GM12878 (cell line): ENCODE data around the gene DOCK1. TPM values are rescaled to one million over a fixed set of nuclear protein-coding genes. Genes with fewer than 3 reads are reported as not detected.

Source experiments
- ATAC-seq: fragments of 200-7000 bp; cut with Tn5 transposase; 3 replicates; pipeline ENCODE4 v1.9.1; 2020; ENCODE audit warnings: mild to moderate bottlenecking, moderate library complexity
- BruUV-seq: library from RNA; stranded (reverse); fragments of 400-500 nt; replicated peaks from 2 replicates; lab custom pipeline; 2021; lab: Mats Ljungman, UMichigan
- CTCF ChIA-PET: fragments of 300-600 bp; sonication (Branson Sonifier 250); formaldehyde crosslinking; extraction: SDS; loops from one replicate; lab custom pipeline; 2021; ENCODE audit warnings: inconsistent platforms; lab: Yijun Ruan, JAX
- POLR2A ChIA-PET: fragments of 350-600 bp; formaldehyde crosslinking; extraction: SDS; loops from one replicate; lab custom pipeline; 2021; ENCODE audit warnings: inconsistent platforms; lab: Charles Lee
- RAD21 ChIA-PET: fragments of 300-600 bp; sonication (Branson Sonifier 250); formaldehyde crosslinking; loops from one replicate; lab custom pipeline; 2023; ENCODE audit warnings: antibody characterized with exemption; ENCODE audit not compliant: unreplicated experiment; lab: Charles Lee
- SMC1A ChIA-PET: fragments of 300-600 bp; sonication (Branson Sonifier 250); formaldehyde crosslinking; loops from one replicate; lab custom pipeline; 2023; ENCODE audit not compliant: unreplicated experiment, uncharacterized antibody; lab: Charles Lee
- DNase-seq: peaks from one replicate; pipeline ENCODE4 v3.0.0-alpha.2; 2011; ENCODE audit warnings: low read depth, low spot score
- FAIRE-seq: peaks from 3 replicates; lab custom pipeline; 2011; peaks lifted over from hg19 to GRCh38; lab: Jason Lieb, UNC
- H2AFZ ChIP-seq: 2 replicates; pipeline ENCODE4 v1.6.0; 2011; ENCODE audit warnings: low read depth, low read length, control low read depth; ENCODE audit not compliant: control insufficient read depth
- H3K27ac ChIP-seq: 2 replicates; pipeline ENCODE4 v1.5.1; 2011; ENCODE audit warnings: control low read depth; ENCODE audit not compliant: control insufficient read depth, insufficient read depth
- H3K27me3 ChIP-seq, 2 experiments: replicated peaks in 1 of 2; 2 replicates each; pipeline versions ENCODE4 v1.6.0 to v1.6.1; 2011; ENCODE audit warnings: low read length in 1 of 2; ENCODE audit not compliant: control insufficient read depth in 2 of 2, insufficient read depth in 2 of 2
- H3K36me3 ChIP-seq, 2 experiments: 2 replicates each; pipeline ENCODE4 v1.5.1; 2011; ENCODE audit warnings: low read length in 1 of 2; ENCODE audit not compliant: control insufficient read depth in 2 of 2, insufficient read depth in 2 of 2
- H3K4me1 ChIP-seq: 2 replicates; pipeline ENCODE4 v1.6.1; 2011; ENCODE audit warnings: mild to moderate bottlenecking, low read length, moderate library complexity, mixed read lengths; ENCODE audit not compliant: control insufficient read depth, insufficient read depth
- H3K4me2 ChIP-seq: 2 replicates; pipeline ENCODE4 v1.6.0; 2011; ENCODE audit warnings: control low read depth; ENCODE audit not compliant: control insufficient read depth, insufficient read depth
- H3K4me3 ChIP-seq: fragments of 200-600 bp; sonication (generic); 2 replicates; pipeline ENCODE4 v1.5.1; 2016
- H3K79me2 ChIP-seq: 2 replicates; pipeline ENCODE4 v1.6.0; 2011; ENCODE audit warnings: low read length; ENCODE audit not compliant: control insufficient read depth, insufficient read depth
- H3K9ac ChIP-seq: 2 replicates; pipeline ENCODE4 v1.8.0; 2011; ENCODE audit warnings: low read length, control low read depth, mixed read lengths; ENCODE audit not compliant: control insufficient read depth, insufficient read depth
- H3K9me3 ChIP-seq: replicated peaks from 3 replicates; pipeline ENCODE4 v1.5.1; 2011; ENCODE audit warnings: mild to moderate bottlenecking, low read length; ENCODE audit not compliant: control insufficient read depth, insufficient read depth
- H4K20me1 ChIP-seq: 2 replicates; pipeline ENCODE4 v1.6.0; 2011; ENCODE audit not compliant: control insufficient read depth, insufficient read depth
- BACH1 ChIP-seq: fragments of 450-650 bp; IDR thresholded peaks from 2 replicates; pipeline ENCODE4 v1.6.1; 2017; ENCODE audit warnings: mild to moderate bottlenecking, borderline replicate concordance
- CHD2 ChIP-seq: IDR thresholded peaks from 2 replicates; pipeline ENCODE4 v1.6.1; 2011; ENCODE audit warnings: low read depth, low read length, improper control_type of control experiment, borderline replicate concordance
- FOS ChIP-seq: IDR thresholded peaks from 3 replicates; pipeline ENCODE4 v1.6.1; 2011; ENCODE audit warnings: borderline replicate concordance; ENCODE audit not compliant: insufficient read length; ENCODE audit errors: extremely low read depth
- HDAC2 ChIP-seq: fragments of 200-600 bp; sonication (generic); IDR thresholded peaks from 2 replicates; pipeline ENCODE4 v1.6.1; 2017
- JUND ChIP-seq: IDR thresholded peaks from 2 replicates; pipeline ENCODE4 v1.6.1; 2012; ENCODE audit warnings: low read depth, mild to moderate bottlenecking, low read length, improper control_type of control experiment, moderate library complexity
- SMAD1 ChIP-seq: fragments of 450-650 bp; IDR thresholded peaks from 2 replicates; pipeline ENCODE4 v1.6.1; 2018; ENCODE audit warnings: mild to moderate bottlenecking, low read depth; ENCODE audit not compliant: partially characterized antibody
- SREBF2 ChIP-seq: IDR thresholded peaks from 2 replicates; pipeline ENCODE4 v1.6.1; 2012; ENCODE audit warnings: mild to moderate bottlenecking, low read length
- TCF12 ChIP-seq: IDR thresholded peaks from 2 replicates; pipeline ENCODE4 v1.6.1; 2011; ENCODE audit warnings: low read depth, mild to moderate bottlenecking, low read length
- TCF7 ChIP-seq: IDR thresholded peaks from 2 replicates; pipeline ENCODE4 v1.6.1; 2014; ENCODE audit warnings: antibody characterized with exemption, borderline replicate concordance
- WGBS: methylation state at CpG from one replicate; pipeline ENCODE4 v1.1.6; 2016; ENCODE audit warnings: low lambda C conversion rate; ENCODE audit not compliant: insufficient replicate concordance, insufficient coverage; ENCODE audit errors: missing lambda C conversion rate; 5-methylcytosine and 5-hydroxymethylcytosine counted together
- in situ Hi-C: fragments of 300-500 bp; cut with MboI; formaldehyde crosslinking; loops from 9 replicates; pipeline ENCODE4 v1.14.3; 2018; ENCODE audit warnings: mixed read lengths
- intact Hi-C: fragments of 100-400 bp; cut with micrococcal nuclease; formaldehyde crosslinking; loops from one replicate; pipeline ENCODE4 v1.14.2; 2022; ENCODE audit not compliant: unreplicated experiment
- polyA plus RNA-seq, 11 experiments: library from polyadenylated mRNA; depleted of rRNA in 4 of 11; unstranded in 6 of 11; stranded (reverse) in 5 of 11; fragments of >200 nt; fragmentation: Nextera tagmentation in 4 of 11; fragmentation: Illumina TruSeq in 1 of 11; extraction: Ambion mirVana in 4 of 11; extraction: Trizol in 1 of 11; gene quantifications; 1 replicate in 1 of 11; 2 replicates in 10 of 11; pipeline versions ENCODE4 v1.2.1 to v1.2.3, GENCODE V29; 2011 to 2016; ENCODE audit warnings: inconsistent platforms in 2 of 11, missing spikeins in 2 of 11, low read depth in 1 of 11
- total RNA-seq, 4 experiments: library from RNA; depleted of rRNA in 3 of 4; stranded (reverse); fragments of >200 nt in 3 of 4; fragmentation: Illumina TruSeq in 1 of 4; extraction: Trizol in 1 of 4; gene quantifications; 2 replicates each; pipeline versions ENCODE4 v1.2.1 to v1.2.3, GENCODE V29; 2013 to 2021
- TF ChIP-seq, protein P1 (sequence below): IDR thresholded peaks from 2 replicates; pipeline ENCODE4 v1.6.1; 2011; ENCODE audit warnings: borderline replicate concordance, low read depth, mild to moderate bottlenecking, moderate library complexity, low read length; ENCODE audit not compliant: insufficient read depth, poor library complexity, severe bottlenecking
- TF ChIP-seq, protein P2 (sequence below): fragments of 450-650 bp; formaldehyde crosslinking; IDR thresholded peaks from 2 replicates; pipeline ENCODE4 v1.5.0; 2022; ENCODE audit warnings: mild to moderate bottlenecking, missing genetic modification characterization
- TF ChIP-seq, protein P3 (sequence below): fragments of 450-650 bp; IDR thresholded peaks from 2 replicates; pipeline ENCODE4 v1.6.1; 2017; ENCODE audit warnings: mild to moderate bottlenecking, moderate library complexity

Gene DOCK1
- total and polyA plus RNA-seq, 10 of the 15 experiments (the other 5 are each of a cell fraction or from before 2014, with no cell fraction given) = 0.05 to 0.18 TPM; not detected in 8

DNA sequence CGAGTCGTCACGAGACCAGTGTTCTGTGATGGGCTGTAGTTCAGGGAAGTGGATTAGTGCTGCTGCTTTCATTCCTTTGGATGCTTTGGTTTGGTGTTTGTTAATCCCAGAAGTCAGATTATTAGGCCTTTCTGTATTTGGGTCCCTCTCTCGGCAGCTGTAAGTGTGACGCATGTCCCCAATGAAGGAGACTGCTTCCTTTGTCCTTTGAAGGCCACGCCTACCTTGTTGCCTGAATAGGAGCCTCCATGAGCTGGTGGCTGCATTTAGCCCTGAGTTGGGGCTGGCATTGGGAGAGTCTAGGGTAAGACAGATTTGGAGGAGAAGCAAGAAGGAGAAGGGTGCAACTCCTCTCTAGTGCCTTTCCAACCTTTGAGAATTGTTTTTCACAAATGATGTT lies 34.5 kb downstream of the DOCK1 start:
- H2AFZ ChIP-seq = no peak overlapping the region
- H3K9ac ChIP-seq = no peak overlapping the region
- SMC1A ChIA-PET = no interaction called here
- no peak for TF ChIP-seq CHD2
- no peak for TF ChIP-seq FOS
- no peak for TF ChIP-seq SMAD1
- TF ChIP-seq TCF12 = no peak
- TF ChIP-seq, protein P1, sequence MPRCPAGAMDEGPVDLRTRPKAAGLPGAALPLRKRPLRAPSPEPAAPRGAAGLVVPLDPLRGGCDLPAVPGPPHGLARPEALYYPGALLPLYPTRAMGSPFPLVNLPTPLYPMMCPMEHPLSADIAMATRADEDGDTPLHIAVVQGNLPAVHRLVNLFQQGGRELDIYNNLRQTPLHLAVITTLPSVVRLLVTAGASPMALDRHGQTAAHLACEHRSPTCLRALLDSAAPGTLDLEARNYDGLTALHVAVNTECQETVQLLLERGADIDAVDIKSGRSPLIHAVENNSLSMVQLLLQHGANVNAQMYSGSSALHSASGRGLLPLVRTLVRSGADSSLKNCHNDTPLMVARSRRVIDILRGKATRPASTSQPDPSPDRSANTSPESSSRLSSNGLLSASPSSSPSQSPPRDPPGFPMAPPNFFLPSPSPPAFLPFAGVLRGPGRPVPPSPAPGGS = no peak
- no peak for TF ChIP-seq JUND
- TF ChIP-seq BACH1 = no peak
- no peak for TF ChIP-seq TCF7
- TF ChIP-seq HDAC2 = no peak
- no peak for TF ChIP-seq SREBF2
- TF ChIP-seq, protein P2, sequence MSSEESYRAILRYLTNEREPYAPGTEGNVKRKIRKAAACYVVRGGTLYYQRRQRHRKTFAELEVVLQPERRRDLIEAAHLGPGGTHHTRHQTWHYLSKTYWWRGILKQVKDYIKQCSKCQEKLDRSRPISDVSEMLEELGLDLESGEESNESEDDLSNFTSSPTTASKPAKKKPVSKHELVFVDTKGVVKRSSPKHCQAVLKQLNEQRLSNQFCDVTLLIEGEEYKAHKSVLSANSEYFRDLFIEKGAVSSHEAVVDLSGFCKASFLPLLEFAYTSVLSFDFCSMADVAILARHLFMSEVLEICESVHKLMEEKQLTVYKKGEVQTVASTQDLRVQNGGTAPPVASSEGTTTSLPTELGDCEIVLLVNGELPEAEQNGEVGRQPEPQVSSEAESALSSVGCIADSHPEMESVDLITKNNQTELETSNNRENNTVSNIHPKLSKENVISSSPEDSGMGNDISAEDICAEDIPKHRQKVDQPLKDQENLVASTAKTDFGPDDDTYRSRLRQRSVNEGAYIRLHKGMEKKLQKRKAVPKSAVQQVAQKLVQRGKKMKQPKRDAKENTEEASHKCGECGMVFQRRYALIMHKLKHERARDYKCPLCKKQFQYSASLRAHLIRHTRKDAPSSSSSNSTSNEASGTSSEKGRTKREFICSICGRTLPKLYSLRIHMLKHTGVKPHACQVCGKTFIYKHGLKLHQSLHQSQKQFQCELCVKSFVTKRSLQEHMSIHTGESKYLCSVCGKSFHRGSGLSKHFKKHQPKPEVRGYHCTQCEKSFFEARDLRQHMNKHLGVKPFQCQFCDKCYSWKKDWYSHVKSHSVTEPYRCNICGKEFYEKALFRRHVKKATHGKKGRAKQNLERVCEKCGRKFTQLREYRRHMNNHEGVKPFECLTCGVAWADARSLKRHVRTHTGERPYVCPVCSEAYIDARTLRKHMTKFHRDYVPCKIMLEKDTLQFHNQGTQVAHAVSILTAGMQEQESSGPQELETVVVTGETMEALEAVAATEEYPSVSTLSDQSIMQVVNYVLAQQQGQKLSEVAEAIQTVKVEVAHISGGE (CRISPR knock-in tag) = no peak
- TF ChIP-seq, protein P3, sequence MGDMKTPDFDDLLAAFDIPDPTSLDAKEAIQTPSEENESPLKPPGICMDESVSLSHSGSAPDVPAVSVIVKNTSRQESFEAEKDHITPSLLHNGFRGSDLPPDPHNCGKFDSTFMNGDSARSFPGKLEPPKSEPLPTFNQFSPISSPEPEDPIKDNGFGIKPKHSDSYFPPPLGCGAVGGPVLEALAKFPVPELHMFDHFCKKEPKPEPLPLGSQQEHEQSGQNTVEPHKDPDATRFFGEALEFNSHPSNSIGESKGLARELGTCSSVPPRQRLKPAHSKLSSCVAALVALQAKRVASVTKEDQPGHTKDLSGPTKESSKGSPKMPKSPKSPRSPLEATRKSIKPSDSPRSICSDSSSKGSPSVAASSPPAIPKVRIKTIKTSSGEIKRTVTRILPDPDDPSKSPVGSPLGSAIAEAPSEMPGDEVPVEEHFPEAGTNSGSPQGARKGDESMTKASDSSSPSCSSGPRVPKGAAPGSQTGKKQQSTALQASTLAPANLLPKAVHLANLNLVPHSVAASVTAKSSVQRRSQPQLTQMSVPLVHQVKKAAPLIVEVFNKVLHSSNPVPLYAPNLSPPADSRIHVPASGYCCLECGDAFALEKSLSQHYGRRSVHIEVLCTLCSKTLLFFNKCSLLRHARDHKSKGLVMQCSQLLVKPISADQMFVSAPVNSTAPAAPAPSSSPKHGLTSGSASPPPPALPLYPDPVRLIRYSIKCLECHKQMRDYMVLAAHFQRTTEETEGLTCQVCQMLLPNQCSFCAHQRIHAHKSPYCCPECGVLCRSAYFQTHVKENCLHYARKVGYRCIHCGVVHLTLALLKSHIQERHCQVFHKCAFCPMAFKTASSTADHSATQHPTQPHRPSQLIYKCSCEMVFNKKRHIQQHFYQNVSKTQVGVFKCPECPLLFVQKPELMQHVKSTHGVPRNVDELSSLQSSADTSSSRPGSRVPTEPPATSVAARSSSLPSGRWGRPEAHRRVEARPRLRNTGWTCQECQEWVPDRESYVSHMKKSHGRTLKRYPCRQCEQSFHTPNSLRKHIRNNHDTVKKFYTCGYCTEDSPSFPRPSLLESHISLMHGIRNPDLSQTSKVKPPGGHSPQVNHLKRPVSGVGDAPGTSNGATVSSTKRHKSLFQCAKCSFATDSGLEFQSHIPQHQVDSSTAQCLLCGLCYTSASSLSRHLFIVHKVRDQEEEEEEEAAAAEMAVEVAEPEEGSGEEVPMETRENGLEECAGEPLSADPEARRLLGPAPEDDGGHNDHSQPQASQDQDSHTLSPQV = no peak
- TF ChIP-seq, all 136 proteins: peak for 0
- intact Hi-C loops (no loop called here), in situ Hi-C loops (no loop called here)
- Histone ChIP-seq H3K36me3 (no peaks in the 10 kb centered on the region), H3K4me3 (no peak overlapping the region), H3K79me2 (no peaks in the 10 kb centered on the region), H4K20me1 (no peaks in the 10 kb centered on the region), H3K27me3 (no peaks in the 10 kb centered on the region), H3K4me2 (no peak overlapping the region), H3K27ac (no peak overlapping the region), H3K4me1 (no peaks in the 10 kb centered on the region), H3K9me3 (no peaks in the 10 kb centered on the region; the same call in 1 of the 3 replicates)
- DNase-seq (no peak), ATAC-seq (no peak), FAIRE-seq (no peak)
- RAD21 ChIA-PET = no interaction called here
- CTCF ChIA-PET = no interaction called here
- POLR2A ChIA-PET = no interaction called here
- no TSS peak for BruUV-seq
- 63% methylated on average over 6 of the region's 6 CpGs for WGBS
